Fibroblast of villous mesenchyme (primary cell): Measurements from ENCODE around the gene TUBA8. TPM values are rescaled to one million over a fixed set of nuclear protein-coding genes. Genes with fewer than 3 reads are reported as not detected.
"Not testable (repeated sequence)": the region's sequence is repeated elsewhere in the genome, so short reads cannot be mapped to it uniquely, and the experiment has no call there.

ENCODE experiments used
- DNase-seq: peaks from one replicate; pipeline ENCODE4 v3.0.0-alpha.2; 2010; ENCODE audit warnings: low read depth
- H3K4me3 ChIP-seq: 2 replicates; pipeline ENCODE4 v1.5.1; 2011; ENCODE audit warnings: low read depth, mild to moderate bottlenecking, low read length
- total RNA-seq: library from RNA; depleted of rRNA; stranded (reverse); fragments of >200 nt; gene quantifications from 2 replicates; pipeline ENCODE4 v1.2.3, GENCODE V29; 2012
- TF ChIP-seq, protein P1 (sequence below): IDR thresholded peaks from 2 replicates; pipeline ENCODE4 v1.5.1; 2012; ENCODE audit warnings: low read depth, mild to moderate bottlenecking, low read length; ENCODE audit not compliant: insufficient read depth

TUBA8 gene
- total RNA-seq, 1 donor: under 0.01 TPM

DNA sequence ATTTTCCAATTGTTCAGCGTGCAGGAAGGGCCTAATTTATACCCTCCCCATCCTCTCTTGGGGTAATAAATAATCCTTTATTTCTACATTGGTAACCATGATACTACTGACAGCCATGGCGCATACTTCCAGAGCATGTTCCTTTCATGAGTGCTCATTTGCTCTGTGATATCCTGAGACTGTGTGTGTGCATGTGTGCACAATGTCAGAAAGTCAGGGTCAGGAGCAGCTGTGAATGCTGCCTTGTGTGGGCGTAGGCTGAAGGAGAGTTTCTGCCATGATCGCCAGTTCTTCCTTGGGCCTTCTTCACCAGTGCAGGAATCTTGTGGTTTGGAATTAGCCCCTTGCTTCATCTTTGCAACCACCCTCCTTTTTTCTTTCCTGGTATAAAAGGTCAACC lies 10.2 kb downstream of the TUBA8 start:
- TF ChIP-seq, protein P1, sequence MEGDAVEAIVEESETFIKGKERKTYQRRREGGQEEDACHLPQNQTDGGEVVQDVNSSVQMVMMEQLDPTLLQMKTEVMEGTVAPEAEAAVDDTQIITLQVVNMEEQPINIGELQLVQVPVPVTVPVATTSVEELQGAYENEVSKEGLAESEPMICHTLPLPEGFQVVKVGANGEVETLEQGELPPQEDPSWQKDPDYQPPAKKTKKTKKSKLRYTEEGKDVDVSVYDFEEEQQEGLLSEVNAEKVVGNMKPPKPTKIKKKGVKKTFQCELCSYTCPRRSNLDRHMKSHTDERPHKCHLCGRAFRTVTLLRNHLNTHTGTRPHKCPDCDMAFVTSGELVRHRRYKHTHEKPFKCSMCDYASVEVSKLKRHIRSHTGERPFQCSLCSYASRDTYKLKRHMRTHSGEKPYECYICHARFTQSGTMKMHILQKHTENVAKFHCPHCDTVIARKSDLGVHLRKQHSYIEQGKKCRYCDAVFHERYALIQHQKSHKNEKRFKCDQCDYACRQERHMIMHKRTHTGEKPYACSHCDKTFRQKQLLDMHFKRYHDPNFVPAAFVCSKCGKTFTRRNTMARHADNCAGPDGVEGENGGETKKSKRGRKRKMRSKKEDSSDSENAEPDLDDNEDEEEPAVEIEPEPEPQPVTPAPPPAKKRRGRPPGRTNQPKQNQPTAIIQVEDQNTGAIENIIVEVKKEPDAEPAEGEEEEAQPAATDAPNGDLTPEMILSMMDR: no peak
- no peak for DNase-seq
- no peak overlapping the region for H3K4me3 ChIP-seq

DNA sequence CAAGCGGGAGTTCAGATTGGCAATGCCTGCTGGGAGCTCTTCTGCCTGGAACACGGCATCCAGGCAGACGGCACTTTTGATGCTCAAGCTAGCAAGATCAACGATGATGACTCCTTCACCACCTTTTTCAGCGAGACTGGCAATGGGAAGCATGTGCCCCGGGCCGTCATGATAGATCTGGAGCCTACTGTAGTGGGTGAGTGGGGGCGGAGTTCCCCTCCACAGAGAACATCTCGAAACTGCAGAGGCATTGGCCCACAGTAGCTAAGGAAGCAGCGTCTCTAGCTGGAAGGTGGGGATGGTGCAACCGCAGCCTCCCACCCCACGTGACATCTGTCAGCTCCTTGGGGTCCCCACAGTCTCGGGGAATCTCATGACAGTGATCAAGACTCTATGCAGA lies 10.9 kb downstream of the TUBA8 start:
- no peak overlapping the region for H3K4me3 ChIP-seq
- TF ChIP-seq, protein P1: no peak
- DNase-seq: no peak

DNA sequence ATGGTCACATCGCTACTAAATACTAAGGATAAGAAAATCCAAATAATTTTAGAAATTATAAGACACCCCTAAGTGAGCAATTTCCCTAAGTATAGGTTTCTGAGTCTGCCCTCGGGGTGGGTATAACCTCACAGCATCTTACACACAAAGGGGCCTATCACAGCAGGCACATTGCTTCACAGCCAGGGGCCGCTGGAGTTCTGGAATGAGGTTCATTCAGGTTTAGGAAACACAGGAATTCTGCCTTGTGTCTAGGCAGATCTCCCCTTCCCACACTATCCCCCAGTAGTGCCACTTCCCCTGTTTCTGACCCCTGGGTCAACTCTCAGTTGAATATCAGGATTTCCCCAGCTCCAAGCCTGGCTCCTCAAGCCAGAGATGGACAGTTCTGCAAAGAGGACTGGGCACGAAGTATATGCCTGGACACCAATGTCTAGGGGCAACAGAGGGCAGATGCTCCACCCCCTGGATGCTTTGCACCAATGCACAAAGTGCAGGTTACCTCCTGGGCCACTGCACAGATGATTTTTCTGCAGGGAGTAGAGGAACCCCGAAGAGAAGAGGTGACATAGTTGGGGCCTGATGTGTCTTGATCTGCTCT lies 11.4 kb downstream of the TUBA8 start:
- no peak overlapping the region for H3K4me3 ChIP-seq
- TF ChIP-seq, protein P1: peak; percentile 11
- no peak for DNase-seq

DNA sequence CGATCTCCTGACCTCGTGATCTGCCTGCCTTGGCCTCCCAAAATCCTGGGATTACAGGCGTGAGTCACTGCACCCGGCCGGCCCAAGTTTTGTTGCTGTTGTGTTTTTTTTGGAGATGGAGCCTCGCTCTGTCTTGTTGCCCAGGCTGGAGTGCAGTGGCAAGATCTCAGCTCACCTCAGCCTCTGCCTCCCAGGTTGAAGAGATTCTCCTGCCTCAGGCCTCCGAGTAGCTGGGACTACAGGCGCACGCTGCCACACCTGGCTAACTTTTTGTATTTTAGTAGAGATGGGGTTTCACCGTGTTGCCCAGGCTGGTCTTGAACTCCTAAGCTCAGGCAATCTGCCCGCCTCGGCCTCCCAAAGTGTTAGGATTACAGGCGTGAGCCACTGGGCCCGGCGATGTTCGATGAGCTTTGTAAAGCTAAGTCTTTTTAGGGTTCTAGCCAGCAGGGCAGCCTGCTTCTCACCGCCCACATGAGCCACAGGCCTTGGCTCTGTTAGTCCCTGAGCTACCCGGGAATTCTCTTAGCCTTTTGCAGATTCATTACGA lies 12.9 kb downstream of the TUBA8 start:
- not testable (repeated sequence) for H3K4me3 ChIP-seq, DNase-seq

DNA sequence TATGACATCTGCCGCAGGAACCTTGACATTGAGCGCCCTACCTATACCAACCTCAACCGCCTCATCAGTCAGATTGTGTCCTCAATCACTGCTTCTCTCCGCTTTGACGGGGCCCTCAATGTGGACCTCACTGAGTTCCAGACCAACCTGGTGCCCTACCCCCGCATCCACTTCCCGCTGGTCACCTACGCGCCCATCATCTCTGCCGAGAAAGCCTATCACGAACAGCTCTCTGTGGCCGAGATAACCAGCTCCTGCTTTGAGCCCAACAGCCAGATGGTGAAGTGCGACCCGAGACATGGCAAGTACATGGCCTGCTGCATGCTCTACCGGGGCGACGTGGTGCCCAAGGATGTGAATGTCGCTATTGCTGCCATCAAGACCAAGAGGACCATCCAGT lies 16.0 kb downstream of the TUBA8 start:
- no peak for DNase-seq
- TF ChIP-seq, protein P1: no peak
- no peak overlapping the region for H3K4me3 ChIP-seq

DNA sequence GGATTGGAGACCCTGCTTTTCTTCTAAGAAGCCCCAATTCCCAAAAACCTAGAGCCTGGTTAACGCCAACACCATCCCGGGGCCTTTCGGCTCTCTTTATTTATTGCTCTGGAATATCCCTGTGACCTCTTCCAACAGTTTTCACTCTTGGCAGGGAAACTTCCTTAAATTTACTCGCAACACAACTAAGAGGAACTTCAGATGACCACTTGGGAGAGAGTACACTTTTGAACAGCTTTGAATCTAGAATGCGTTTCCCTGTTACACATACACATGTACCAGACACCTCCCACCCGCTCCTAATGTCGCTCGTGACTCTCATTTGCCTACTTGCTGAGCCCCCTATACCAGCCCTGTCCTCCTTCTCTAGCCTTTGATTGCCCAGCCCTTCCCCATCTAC lies 19.4 kb downstream of the TUBA8 start:
- TF ChIP-seq, protein P1: no peak
- no peak for DNase-seq
- H3K4me3 ChIP-seq: no peak overlapping the region

DNA sequence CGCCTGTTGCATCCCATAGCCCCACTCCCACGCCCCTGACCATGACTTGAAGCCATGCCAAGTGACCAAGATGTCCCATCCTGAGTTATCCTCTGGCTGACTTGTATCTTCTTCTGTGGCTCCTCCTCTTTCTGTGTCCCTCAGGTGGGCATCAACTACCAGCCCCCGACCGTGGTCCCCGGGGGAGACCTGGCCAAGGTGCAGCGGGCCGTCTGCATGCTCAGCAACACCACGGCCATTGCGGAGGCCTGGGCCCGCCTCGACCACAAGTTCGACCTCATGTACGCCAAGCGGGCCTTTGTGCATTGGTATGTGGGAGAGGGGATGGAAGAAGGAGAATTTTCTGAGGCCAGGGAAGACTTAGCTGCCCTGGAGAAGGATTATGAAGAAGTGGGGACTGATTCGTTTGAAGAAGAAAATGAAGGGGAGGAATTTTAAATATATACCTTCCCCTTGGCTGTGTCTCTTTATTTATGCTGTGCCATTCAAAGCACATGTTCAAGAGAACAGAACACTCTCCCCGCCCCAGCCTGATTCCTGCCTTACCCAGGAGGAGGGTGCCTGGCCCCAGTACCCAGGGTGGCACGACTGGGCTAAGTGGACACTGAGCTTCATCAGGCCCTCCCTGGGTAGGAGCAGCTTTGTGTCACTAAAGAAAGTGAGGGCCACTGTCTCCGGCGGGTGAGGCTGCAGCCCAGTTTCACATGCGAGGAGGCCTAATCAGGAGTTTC lies 20.3 kb downstream of the TUBA8 start:
- DNase-seq: no peak
- no peak overlapping the region for H3K4me3 ChIP-seq
- TF ChIP-seq, protein P1: no peak
